Testis (tissue), 2 donors: ENCODE results near the gene FLAD1.

ENCODE experiments used
- CTCF ChIP-seq, 3 experiments: fragments of 450-650 bp in 2 of 3; fragments of 200-600 bp in 1 of 3; sonication (generic) in 1 of 3; IDR thresholded peaks; one replicate each; pipeline ENCODE4 v1.5.1; 2016 to 2019; ENCODE audit warnings: antibody characterized with exemption in 3 of 3, mild to moderate bottlenecking in 2 of 3, moderate library complexity in 1 of 3
- POLR2A ChIP-seq: fragments of 450-650 bp; IDR thresholded peaks from one replicate; pipeline ENCODE4 v1.6.1; 2017; ENCODE audit warnings: antibody characterized with exemption, mild to moderate bottlenecking, moderate library complexity

- no peak for TF ChIP-seq POLR2A
- no peak for TF ChIP-seq CTCF (IDR thresholded peaks at IDR 0.05)
Measured at GRCh38 chr1:155035936-155036335, 52.8 kb downstream of the FLAD1 start.
